ENCODE measurements around the gene CLCN4.

DNA sequence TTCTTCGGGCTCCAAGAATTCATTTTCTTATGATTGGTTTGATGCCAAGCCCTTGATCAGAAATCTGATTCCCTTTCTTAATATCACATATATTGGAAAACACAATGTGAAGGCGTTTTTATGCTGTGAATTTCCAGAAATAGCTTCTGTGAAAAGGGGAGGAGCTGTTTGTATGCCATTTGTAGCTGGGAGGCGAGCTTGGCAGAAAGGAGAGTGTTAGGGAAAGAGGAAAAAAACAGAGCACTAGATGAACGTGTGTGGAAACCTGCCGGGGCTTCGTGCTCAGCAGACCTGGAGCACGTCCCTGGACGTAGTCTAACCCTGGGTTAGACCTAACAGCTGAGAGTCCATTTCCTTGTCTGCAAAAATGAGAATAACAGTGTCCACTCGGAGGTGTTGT is 3.4 kb downstream of the CLCN4 start:
- TF ChIP-seq CTCF (IDR thresholded peaks at IDR 0.05) (no peak), POLR2A (IDR thresholded peaks at IDR 0.05) (no peak), EP300 (IDR thresholded peaks at IDR 0.05) (no peak)

Data from ovary (tissue), 3 donors.